HL-60 (cell line): Measurements from ENCODE around the gene DDX17.

Experiments used
- DNase-seq, 2 experiments: peaks; one replicate each; pipeline ENCODE4 v3.0.0-alpha.2; 2010 to 2020; ENCODE audit warnings: low read depth in 1 of 2, low spot score in 1 of 2
- H3K27ac ChIP-seq: fragments of 250-450 bp; sonication (Bioruptor Pico); replicated peaks from 2 replicates; pipeline ENCODE4 v1.5.1; 2020; ENCODE audit warnings: mild to moderate bottlenecking, moderate library complexity
- H3K27me3 ChIP-seq: fragments of 250-450 bp; sonication (Bioruptor Pico); 2 replicates; pipeline ENCODE4 v1.5.1; 2021; ENCODE audit warnings: mild to moderate bottlenecking, moderate library complexity; ENCODE audit not compliant: insufficient read depth, poor library complexity, severe bottlenecking
- H3K4me3 ChIP-seq: replicated peaks from 2 replicates; pipeline ENCODE4 v1.5.1; 2011; ENCODE audit warnings: mild to moderate bottlenecking, control low read depth, low read length; ENCODE audit not compliant: insufficient read depth
- CTCF ChIP-seq: IDR thresholded peaks from one replicate; pipeline ENCODE4 v1.5.1; 2011; ENCODE audit warnings: low read length, control low read depth, inconsistent platforms; ENCODE audit not compliant: insufficient read depth
- GABPA ChIP-seq: IDR thresholded peaks from 2 replicates; pipeline ENCODE4 v1.6.1; 2012; ENCODE audit warnings: low read depth
- POLR2AphosphoS5 ChIP-seq: IDR thresholded peaks from 2 replicates; pipeline ENCODE4 v1.6.1; 2012; ENCODE audit warnings: low read depth
- SPI1 ChIP-seq: IDR thresholded peaks from 2 replicates; pipeline ENCODE4 v1.6.1; 2012; ENCODE audit warnings: low read depth, mild to moderate bottlenecking, borderline replicate concordance
- TF ChIP-seq, protein P1 (sequence below): IDR thresholded peaks from 2 replicates; pipeline ENCODE4 v1.6.1; 2012; ENCODE audit warnings: low read depth; ENCODE audit not compliant: insufficient replicate concordance

The DDX17 gene

DNA sequence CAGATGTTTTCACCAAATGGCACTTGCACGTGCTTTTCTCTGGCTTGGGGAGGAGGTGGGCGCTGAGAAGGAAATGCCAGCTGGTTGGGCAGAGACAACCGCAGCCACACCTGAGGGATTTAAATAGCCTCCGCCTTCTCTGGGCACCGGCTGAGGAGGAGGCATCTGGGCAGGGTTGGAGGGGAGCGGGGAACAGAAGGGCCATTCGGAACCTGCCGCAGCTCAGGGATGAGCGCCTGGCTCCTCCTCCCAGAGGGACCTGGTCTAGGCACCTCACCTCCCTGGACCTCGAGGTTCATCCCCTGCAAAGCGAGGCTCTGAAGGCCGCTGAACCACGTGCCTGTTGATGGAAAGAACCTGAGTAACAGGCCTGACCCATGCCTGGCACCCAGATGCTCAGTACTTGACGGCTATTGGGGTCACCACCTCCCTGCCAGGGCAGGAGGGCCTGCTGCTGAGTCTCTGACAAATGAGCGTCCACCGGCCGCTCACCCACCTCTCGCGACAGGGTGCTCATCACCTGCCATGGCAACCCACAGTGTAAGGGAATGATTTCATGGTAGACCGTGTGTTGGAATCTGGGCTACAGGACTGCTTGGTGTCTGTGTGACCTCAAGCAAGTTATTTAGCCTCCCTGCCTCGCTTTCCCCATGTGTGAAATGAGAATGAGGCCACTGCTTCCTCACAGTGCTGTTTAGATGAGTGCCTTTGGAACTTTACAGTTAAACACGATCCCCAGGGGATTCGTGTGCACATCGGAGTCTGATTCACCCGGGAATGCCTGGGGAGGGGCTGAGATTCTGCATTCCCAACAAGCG is 40.2 kb downstream of the DDX17 start:
- TF ChIP-seq GABPA (no peak), POLR2AphosphoS5 (no peak), CTCF (no peak), SPI1 (no peak)
- TF ChIP-seq, protein P1, sequence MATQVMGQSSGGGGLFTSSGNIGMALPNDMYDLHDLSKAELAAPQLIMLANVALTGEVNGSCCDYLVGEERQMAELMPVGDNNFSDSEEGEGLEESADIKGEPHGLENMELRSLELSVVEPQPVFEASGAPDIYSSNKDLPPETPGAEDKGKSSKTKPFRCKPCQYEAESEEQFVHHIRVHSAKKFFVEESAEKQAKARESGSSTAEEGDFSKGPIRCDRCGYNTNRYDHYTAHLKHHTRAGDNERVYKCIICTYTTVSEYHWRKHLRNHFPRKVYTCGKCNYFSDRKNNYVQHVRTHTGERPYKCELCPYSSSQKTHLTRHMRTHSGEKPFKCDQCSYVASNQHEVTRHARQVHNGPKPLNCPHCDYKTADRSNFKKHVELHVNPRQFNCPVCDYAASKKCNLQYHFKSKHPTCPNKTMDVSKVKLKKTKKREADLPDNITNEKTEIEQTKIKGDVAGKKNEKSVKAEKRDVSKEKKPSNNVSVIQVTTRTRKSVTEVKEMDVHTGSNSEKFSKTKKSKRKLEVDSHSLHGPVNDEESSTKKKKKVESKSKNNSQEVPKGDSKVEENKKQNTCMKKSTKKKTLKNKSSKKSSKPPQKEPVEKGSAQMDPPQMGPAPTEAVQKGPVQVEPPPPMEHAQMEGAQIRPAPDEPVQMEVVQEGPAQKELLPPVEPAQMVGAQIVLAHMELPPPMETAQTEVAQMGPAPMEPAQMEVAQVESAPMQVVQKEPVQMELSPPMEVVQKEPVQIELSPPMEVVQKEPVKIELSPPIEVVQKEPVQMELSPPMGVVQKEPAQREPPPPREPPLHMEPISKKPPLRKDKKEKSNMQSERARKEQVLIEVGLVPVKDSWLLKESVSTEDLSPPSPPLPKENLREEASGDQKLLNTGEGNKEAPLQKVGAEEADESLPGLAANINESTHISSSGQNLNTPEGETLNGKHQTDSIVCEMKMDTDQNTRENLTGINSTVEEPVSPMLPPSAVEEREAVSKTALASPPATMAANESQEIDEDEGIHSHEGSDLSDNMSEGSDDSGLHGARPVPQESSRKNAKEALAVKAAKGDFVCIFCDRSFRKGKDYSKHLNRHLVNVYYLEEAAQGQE = no peak
- no peak overlapping the region for H3K27ac ChIP-seq
- peaks cover 50% of the 10 kb centered on the region for H3K27me3 ChIP-seq
- no peak overlapping the region for H3K4me3 ChIP-seq
- no peak for DNase-seq

DNA sequence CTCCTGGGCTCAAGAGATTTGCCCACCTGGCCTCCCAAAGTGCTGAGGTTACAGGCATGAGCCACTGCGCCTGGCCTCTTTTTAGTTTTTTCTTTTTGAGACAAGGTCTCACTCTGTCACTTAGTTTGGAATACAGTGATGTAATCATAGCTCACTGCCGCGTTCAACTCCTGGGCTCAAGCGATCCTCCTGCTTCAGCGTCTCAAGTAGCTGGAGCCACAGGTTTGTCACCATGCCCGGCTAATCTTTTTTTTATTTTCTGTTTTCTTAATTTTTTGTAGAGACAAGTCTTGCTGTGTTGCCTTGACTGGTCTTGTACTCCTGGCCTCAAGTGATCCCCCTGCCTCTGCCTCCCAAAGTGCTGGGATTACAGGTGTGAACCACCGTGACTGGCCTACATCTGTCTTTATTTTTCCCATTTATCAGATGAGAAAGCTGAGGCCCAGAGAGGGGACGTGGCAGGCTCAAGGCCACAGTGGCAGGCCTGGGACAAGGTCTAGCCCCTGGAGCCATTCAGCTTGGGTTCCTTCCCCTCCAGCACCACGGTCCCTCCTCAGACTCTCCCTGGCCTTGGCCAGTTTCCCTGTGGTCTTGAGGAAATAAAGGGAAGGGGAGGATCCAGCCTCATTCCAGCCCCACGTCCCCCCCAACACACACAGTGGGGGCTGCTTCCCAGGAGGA is 41.0 kb downstream of the DDX17 start:
- Histone ChIP-seq H3K27ac (no peak overlapping the region), H3K27me3 (peaks cover 57% of the 10 kb centered on the region), H3K4me3 (no peak overlapping the region)
- TF ChIP-seq GABPA (no peak), POLR2AphosphoS5 (no peak), SPI1 (no peak), CTCF (no peak)
- TF ChIP-seq, protein P1 = no peak
- no peak for DNase-seq

DNA sequence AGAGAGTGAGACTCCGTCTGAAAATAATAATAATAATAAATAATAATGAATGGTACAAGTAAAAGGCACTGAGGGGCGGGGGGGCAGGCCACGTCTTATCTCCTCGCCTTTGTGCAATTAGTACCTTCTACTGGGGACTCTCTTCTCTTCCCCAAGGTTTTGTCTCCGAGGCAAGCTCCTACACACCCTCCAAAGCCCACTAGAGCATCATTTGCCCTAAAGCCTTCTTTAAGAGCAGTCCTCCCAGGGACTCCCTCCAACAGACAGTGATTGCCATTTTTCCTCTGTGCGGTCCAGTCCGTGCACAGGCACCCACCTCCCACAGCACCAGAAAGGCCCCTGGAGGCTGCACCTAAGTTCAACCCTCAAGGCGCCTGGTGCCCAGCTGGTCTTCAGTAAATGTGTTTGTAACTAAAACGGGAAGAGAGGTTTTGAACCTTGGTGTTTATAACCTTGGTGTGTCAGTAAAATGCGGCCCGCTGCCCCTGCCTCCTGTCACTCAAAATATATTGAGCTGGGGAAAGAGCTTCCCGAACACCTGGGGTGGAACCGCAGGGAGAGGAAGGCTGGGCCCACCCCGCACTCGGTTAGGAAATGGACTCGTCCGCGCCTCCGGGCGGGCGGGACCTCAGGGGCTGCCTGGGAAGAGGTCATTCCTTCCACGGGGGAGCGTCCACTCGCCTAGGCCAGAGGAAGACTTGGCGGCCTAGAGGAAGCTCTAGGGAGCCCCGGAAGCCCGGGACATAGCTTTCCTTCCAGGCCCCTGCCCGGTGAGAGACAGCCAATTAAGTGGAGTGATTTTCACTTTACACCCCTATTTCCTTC is 42.9 kb downstream of the DDX17 start:
- TF ChIP-seq CTCF = no peak

More for the DNA sequence above, 42.9 kb downstream of the DDX17 start:
- no peak overlapping the region for H3K4me3 ChIP-seq
- no peak for DNase-seq
- H3K27me3 ChIP-seq = peaks cover 55% of the 10 kb centered on the region
- H3K27ac ChIP-seq = no peak overlapping the region
